Uterus (tissue), 2 donors: Measurements from ENCODE around the gene CALN1.

Experiments used
- CTCF ChIP-seq, 4 experiments: fragments of 200-600 bp in 2 of 4; fragments of 450-650 bp in 2 of 4; sonication (generic) in 2 of 4; IDR thresholded peaks; one replicate each; pipeline ENCODE4 v1.5.1; 2016 to 2019; ENCODE audit warnings: antibody characterized with exemption in 4 of 4, mild to moderate bottlenecking in 2 of 4, moderate library complexity in 1 of 4
- POLR2A ChIP-seq, 2 donors: fragments of 450-650 bp; IDR thresholded peaks; one replicate each; pipeline ENCODE4 v1.6.1; 2016; ENCODE audit warnings: antibody characterized with exemption in 2 of 2, mild to moderate bottlenecking in 1 of 2, moderate library complexity in 1 of 2

GRCh38 chr7:72037516-72037915 is 374.6 kb downstream of the CALN1 start:
- TF ChIP-seq CTCF (IDR thresholded peaks at IDR 0.05) (no peak), POLR2A (IDR thresholded peaks at IDR 0.05) (no peak)
